Trophoblast cell (in vitro differentiated cells and primary cell): ENCODE data around the gene FAM193A.

Experiments used
- DNase-seq, 2 donors: peaks; one replicate each; pipeline ENCODE4 v3.0.0-alpha.2; 2016
- H2AFZ ChIP-seq: 2 replicates; pipeline ENCODE4 v1.6.1; 2013; ENCODE audit warnings: low read length, moderate library complexity, mild to moderate bottlenecking; ENCODE audit not compliant: insufficient read depth, poor library complexity
- H2AK5ac ChIP-seq: 2 replicates; pipeline ENCODE4 v1.6.1; 2013; ENCODE audit warnings: mild to moderate bottlenecking, low read length
- H2BK120ac ChIP-seq: 2 replicates; pipeline ENCODE4 v1.6.1; 2013; ENCODE audit warnings: low read length, mild to moderate bottlenecking, moderate library complexity; ENCODE audit not compliant: insufficient read depth, poor library complexity
- H2BK12ac ChIP-seq: 2 replicates; pipeline ENCODE4 v1.6.1; 2013; ENCODE audit warnings: mild to moderate bottlenecking, low read length, moderate library complexity
- H2BK5ac ChIP-seq: 2 replicates; pipeline ENCODE4 v1.6.1; 2013; ENCODE audit warnings: low read length, low read depth, moderate library complexity, mild to moderate bottlenecking; ENCODE audit not compliant: poor library complexity
- H3K14ac ChIP-seq: 2 replicates; pipeline ENCODE4 v1.6.1; 2013; ENCODE audit warnings: mild to moderate bottlenecking, low read length
- H3K18ac ChIP-seq: 2 replicates; pipeline ENCODE4 v1.6.1; 2013; ENCODE audit warnings: mild to moderate bottlenecking, low read length
- H3K23ac ChIP-seq: 2 replicates; pipeline ENCODE4 v1.6.1; 2013; ENCODE audit warnings: low read length
- H3K27ac ChIP-seq: 2 replicates; pipeline ENCODE4 v1.5.1; 2013; ENCODE audit warnings: low read depth, mild to moderate bottlenecking, inconsistent platforms, low read length, moderate library complexity
- H3K27me3 ChIP-seq: 2 replicates; pipeline ENCODE4 v1.6.1; 2013; ENCODE audit warnings: inconsistent platforms, mild to moderate bottlenecking, low read length, moderate library complexity; ENCODE audit not compliant: insufficient read depth
- H3K36me3 ChIP-seq, 2 experiments: 1 replicate in 1 of 2; 2 replicates in 1 of 2; pipeline ENCODE4 v1.6.1; 2013; ENCODE audit warnings: low read length in 2 of 2, mild to moderate bottlenecking in 2 of 2, moderate library complexity in 1 of 2; ENCODE audit not compliant: insufficient read depth in 2 of 2, control insufficient read depth in 1 of 2
- H3K4ac ChIP-seq: 2 replicates; pipeline ENCODE4 v1.6.1; 2013; ENCODE audit warnings: low read depth, mild to moderate bottlenecking, low read length, moderate library complexity
- H3K4me1 ChIP-seq, 2 experiments: 1 replicate in 1 of 2; 2 replicates in 1 of 2; pipeline ENCODE4 v1.6.1; 2013; ENCODE audit warnings: low read length in 2 of 2, mild to moderate bottlenecking in 2 of 2, moderate library complexity in 1 of 2; ENCODE audit not compliant: insufficient read depth in 2 of 2, control insufficient read depth in 1 of 2
- H3K4me2 ChIP-seq: 2 replicates; pipeline ENCODE4 v1.6.1; 2013; ENCODE audit warnings: inconsistent platforms, mild to moderate bottlenecking, low read length, moderate library complexity
- H3K4me3 ChIP-seq: 2 replicates; pipeline ENCODE4 v1.5.1; 2013; ENCODE audit warnings: mild to moderate bottlenecking, low read depth, low read length, inconsistent platforms
- H3K79me1 ChIP-seq: one replicate; pipeline ENCODE4 v1.6.1; 2013; ENCODE audit warnings: low read length
- H3K79me2 ChIP-seq: 2 replicates; pipeline ENCODE4 v1.6.1; 2013; ENCODE audit warnings: low read length, mild to moderate bottlenecking; ENCODE audit not compliant: control insufficient read depth, insufficient read depth, poor library complexity
- H3K9ac ChIP-seq: 2 replicates; pipeline ENCODE4 v1.6.1; 2013; ENCODE audit warnings: mild to moderate bottlenecking, low read length
- H3K9me3 ChIP-seq: 2 replicates; pipeline ENCODE4 v1.6.1; 2013; ENCODE audit warnings: low read depth, mild to moderate bottlenecking, control low read depth, inconsistent platforms, low read length; ENCODE audit not compliant: insufficient read depth
- H4K12ac ChIP-seq: 2 replicates; pipeline ENCODE4 v1.6.1; 2013; ENCODE audit warnings: low read depth, mild to moderate bottlenecking, low read length, moderate library complexity
- H4K8ac ChIP-seq: 2 replicates; pipeline ENCODE4 v1.6.1; 2013; ENCODE audit warnings: low read depth, mild to moderate bottlenecking, low read length, moderate library complexity
- H4K91ac ChIP-seq: one replicate; pipeline ENCODE4 v1.6.1; 2013; ENCODE audit warnings: low read depth, mild to moderate bottlenecking, low read length, moderate library complexity
- WGBS: extraction: QIAGEN DNeasy Blood & Tissue Kit; methylation state at CpG from one replicate; pipeline ENCODE4 v1.1.7; 2013; ENCODE audit warnings: missing lambda C conversion rate; ENCODE audit not compliant: insufficient read length, insufficient coverage; ENCODE audit errors: extremely low coverage; 5-methylcytosine and 5-hydroxymethylcytosine counted together

FAM193A gene

DNA sequence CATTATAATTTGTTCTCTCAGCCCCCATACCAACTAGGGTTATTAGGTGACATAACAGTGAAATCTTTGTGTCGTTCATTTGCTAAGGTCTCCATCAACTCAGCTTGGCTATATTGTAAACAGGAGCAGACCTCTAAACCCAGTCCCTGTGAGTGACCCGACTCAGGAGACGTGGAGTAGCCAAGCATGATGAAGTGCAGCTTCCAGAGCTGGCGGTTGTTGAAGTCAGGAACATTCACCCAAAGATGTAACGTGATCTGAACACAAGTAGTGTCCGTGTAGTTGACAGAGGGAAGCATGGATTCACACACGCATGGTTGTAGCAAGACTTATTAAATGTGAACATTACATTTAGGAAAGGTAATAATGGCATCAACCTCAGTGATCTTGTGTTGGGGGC is 102.3 kb downstream of the FAM193A start:
- H2AFZ ChIP-seq = no peak overlapping the region
- H2BK12ac ChIP-seq = no peak overlapping the region
- no peak overlapping the region for H3K9ac ChIP-seq
- H3K79me2 ChIP-seq = no peaks in the 10 kb centered on the region
- no peak for DNase-seq
- H4K91ac ChIP-seq = no peak overlapping the region
- H3K4me2 ChIP-seq = no peak overlapping the region
- H2BK120ac ChIP-seq = no peak overlapping the region
- H3K79me1 ChIP-seq = no peaks in the 10 kb centered on the region
- no peaks in the 10 kb centered on the region for H3K4me1 ChIP-seq
- no peak overlapping the region for H3K18ac ChIP-seq
- H3K27me3 ChIP-seq = no peaks in the 10 kb centered on the region
- no peak overlapping the region for H3K4ac ChIP-seq
- H2AK5ac ChIP-seq = no peak overlapping the region
- no CpG with 5 or more reads among the region's 7 CpGs for WGBS
- no peak overlapping the region for H4K8ac ChIP-seq
- peaks cover 27 to 35% of the 10 kb centered on the region in 2 experiments for H3K36me3 ChIP-seq
- no peak overlapping the region for H2BK5ac ChIP-seq
- H3K27ac ChIP-seq = no peak overlapping the region
- no peak overlapping the region for H3K23ac ChIP-seq
- no peak overlapping the region for H4K12ac ChIP-seq
- no peaks in the 10 kb centered on the region for H3K9me3 ChIP-seq
- no peak overlapping the region for H3K14ac ChIP-seq
- no peak overlapping the region for H3K4me3 ChIP-seq

DNA sequence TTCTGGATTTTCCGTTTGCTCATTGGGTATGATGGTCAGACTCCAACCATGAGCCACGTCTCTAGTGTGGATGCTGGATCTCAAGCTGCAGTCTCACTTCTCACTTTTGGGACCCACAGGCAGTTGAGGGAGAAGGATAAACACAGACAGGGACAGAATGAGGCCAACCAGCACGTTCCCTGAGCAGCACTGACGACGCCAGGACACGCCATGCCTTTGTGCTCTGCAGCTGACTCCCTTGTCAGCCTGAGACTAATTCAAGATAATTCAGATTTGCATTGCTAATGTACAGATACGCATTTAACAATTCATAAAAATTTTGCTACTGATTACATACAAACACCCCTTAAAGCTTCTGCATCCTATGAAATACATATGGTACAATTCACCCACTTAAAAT is 106.5 kb downstream of the FAM193A start:
- Histone ChIP-seq H3K9me3 (no peaks in the 10 kb centered on the region), H3K4ac (no peak overlapping the region), H3K79me1 (no peaks in the 10 kb centered on the region), H3K27me3 (no peaks in the 10 kb centered on the region), H4K8ac (no peak overlapping the region), H3K18ac (no peak overlapping the region), H3K4me1 (no peaks in the 10 kb centered on the region), H4K12ac (no peak overlapping the region), H3K23ac (no peak overlapping the region), H2AFZ (no peak overlapping the region), H3K14ac (no peak overlapping the region), H2BK12ac (no peak overlapping the region), H3K9ac (no peak overlapping the region), H4K91ac (no peak overlapping the region), H3K27ac (no peak overlapping the region), H3K36me3 (peaks cover 40 to 51% of the 10 kb centered on the region in 2 experiments), H2BK120ac (no peak overlapping the region), H2BK5ac (no peak overlapping the region), H3K4me2 (no peak overlapping the region), H2AK5ac (no peak overlapping the region), H3K79me2 (no peaks in the 10 kb centered on the region), H3K4me3 (no peak overlapping the region)
- WGBS = no CpG with 5 or more reads among the region's 7 CpGs
- DNase-seq = no peak

DNA sequence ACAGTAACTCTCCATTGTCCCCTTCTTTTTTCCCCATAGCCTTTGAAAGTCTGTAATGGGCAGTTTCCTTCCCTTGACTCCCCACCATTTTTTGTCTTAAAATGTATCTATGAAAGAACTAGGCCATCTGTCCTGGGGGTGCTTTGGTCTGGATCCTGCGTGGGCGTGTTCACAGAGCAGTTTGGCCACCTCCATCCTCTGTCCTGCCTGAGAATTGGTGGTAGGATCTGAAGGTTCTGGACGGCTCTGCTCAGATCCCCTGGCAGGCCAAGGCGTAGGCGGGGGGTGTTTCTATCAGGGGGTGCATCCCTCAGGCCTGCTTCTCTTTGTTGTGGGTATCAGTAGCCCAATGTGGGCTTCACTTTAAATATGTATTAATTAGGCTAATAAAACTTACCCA is 107.1 kb downstream of the FAM193A start:
- no peaks in the 10 kb centered on the region for H3K9me3 ChIP-seq
- no peak overlapping the region for H2BK120ac ChIP-seq
- H3K79me2 ChIP-seq = no peaks in the 10 kb centered on the region
- no peak overlapping the region for H2AFZ ChIP-seq
- no peak overlapping the region for H3K14ac ChIP-seq
- no peaks in the 10 kb centered on the region for H3K79me1 ChIP-seq
- H4K8ac ChIP-seq = no peak overlapping the region
- peaks cover 42 to 53% of the 10 kb centered on the region in 2 experiments for H3K36me3 ChIP-seq
- no peak overlapping the region for H2AK5ac ChIP-seq
- no peaks in the 10 kb centered on the region for H3K27me3 ChIP-seq
- WGBS = no CpG with 5 or more reads among the region's 5 CpGs
- no peak overlapping the region for H3K4me2 ChIP-seq
- no peak overlapping the region for H3K4ac ChIP-seq
- no peak for DNase-seq
- no peak overlapping the region for H3K27ac ChIP-seq
- no peak overlapping the region for H2BK12ac ChIP-seq
- no peak overlapping the region for H4K91ac ChIP-seq
- H3K4me3 ChIP-seq = no peak overlapping the region
- no peak overlapping the region for H2BK5ac ChIP-seq
- H3K23ac ChIP-seq = no peak overlapping the region
- H4K12ac ChIP-seq = no peak overlapping the region
- H3K9ac ChIP-seq = no peak overlapping the region
- no peaks in the 10 kb centered on the region for H3K4me1 ChIP-seq
- no peak overlapping the region for H3K18ac ChIP-seq

DNA sequence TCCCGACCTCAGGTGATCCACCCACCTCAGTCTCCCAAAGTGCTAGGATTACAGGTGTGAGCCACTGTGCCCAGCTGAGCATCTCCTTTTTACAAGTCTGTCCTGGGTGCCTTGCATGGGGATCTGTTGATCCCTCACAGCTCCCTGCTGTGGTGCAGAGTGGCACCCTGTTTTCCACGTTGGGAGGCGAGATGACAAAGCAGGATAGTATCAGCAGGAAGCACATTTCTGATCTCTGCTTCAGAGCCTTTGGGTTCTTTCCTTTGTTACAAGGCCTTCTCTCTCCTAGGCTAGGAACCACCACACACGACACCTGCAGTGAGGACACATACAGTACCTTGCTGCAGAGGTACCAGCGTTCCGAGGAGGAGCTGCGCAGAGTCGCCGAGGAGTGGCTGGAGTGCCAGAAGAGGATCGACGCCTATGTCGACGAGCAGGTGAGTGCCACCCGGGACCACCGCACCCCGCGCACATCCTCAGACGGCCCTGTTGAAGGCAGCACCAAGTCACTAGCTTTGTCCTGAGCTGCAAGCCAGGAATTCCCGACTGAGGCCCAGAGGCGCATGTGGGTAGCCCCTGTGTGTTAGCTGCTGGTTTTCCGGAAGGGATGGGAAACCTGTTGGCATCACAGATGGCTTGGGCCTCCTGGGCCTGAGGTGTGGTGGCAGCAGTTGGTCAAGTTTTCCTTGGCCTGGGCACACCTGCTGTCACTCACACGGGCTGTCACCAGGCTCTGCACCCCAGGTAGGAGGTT is 110.1 kb downstream of the FAM193A start:
- H4K91ac ChIP-seq = no peak overlapping the region
- DNase-seq = no peak
- no peak overlapping the region for H3K4me2 ChIP-seq
- H2BK12ac ChIP-seq = no peak overlapping the region
- no peak overlapping the region for H2AK5ac ChIP-seq
- H3K27ac ChIP-seq = no peak overlapping the region
- H2BK5ac ChIP-seq = no peak overlapping the region
- H3K79me1 ChIP-seq = no peaks in the 10 kb centered on the region
- H4K8ac ChIP-seq = no peak overlapping the region
- no peak overlapping the region for H4K12ac ChIP-seq
- no peak overlapping the region for H3K14ac ChIP-seq
- H3K4ac ChIP-seq = no peak overlapping the region
- H3K4me3 ChIP-seq = no peak overlapping the region
- H3K9me3 ChIP-seq = no peaks in the 10 kb centered on the region
- H3K27me3 ChIP-seq = no peaks in the 10 kb centered on the region
- no peak overlapping the region for H3K9ac ChIP-seq
- no CpG with 5 or more reads among the region's 22 CpGs for WGBS
- H3K18ac ChIP-seq = no peak overlapping the region
- H3K23ac ChIP-seq = no peak overlapping the region
- no peak overlapping the region for H2BK120ac ChIP-seq
- H3K4me1 ChIP-seq = peaks cover 0 to under 1% of the 10 kb centered on the region in 2 experiments
- H3K79me2 ChIP-seq = no peaks in the 10 kb centered on the region
- no peak overlapping the region for H2AFZ ChIP-seq
- peaks cover 46 to 61% of the 10 kb centered on the region in 2 experiments for H3K36me3 ChIP-seq
